Hematopoietic multipotent progenitor cell (in vitro differentiated cells): ENCODE measurements around the gene CHST8. TPM values are rescaled to one million over a fixed set of nuclear protein-coding genes. Genes with fewer than 3 reads are reported as not detected.

Experiments
- DNase-seq, 3 donors: peaks; one replicate each; pipeline ENCODE4 v3.0.0-alpha.2; 2011 to 2015; ENCODE audit warnings: low read depth in 2 of 3, low spot score in 2 of 3
- total RNA-seq: library from RNA; depleted of rRNA; stranded (reverse); fragments of >200 nt; gene quantifications from one replicate; pipeline ENCODE4 v1.2.3, GENCODE V29; 2012

Gene CHST8
- total RNA-seq, 1 donor = not detected

DNA sequence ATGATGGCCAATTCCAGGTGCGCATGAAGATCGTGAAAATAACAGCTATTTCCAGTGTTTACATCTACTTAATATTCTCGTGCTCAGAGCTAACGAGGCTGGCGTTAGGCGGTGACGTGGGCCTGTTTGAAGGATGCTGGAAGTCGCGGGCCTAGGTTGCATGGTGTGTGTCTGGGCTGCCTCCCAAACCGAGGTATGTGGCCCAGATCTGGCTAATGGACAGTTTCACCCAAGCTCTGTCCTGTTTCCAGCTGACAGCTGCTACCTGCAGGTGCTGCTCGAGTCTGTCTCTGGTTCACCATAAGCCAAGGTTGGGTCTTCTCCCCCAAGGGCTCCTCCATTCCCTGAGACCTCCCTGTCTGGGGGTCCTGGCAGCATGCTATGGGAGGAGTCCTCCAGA is 134.4 kb downstream of the CHST8 start:
- DNase-seq = no peak

- DNase-seq = peak in 1 of 3 donors; percentile 11
These were observed 136.8 kb downstream of the CHST8 start for GRCh38 chr19:33758541-33759013.

- no peak for DNase-seq
These were observed 137.6 kb downstream of the CHST8 start for GRCh38 chr19:33759356-33759755.

DNA sequence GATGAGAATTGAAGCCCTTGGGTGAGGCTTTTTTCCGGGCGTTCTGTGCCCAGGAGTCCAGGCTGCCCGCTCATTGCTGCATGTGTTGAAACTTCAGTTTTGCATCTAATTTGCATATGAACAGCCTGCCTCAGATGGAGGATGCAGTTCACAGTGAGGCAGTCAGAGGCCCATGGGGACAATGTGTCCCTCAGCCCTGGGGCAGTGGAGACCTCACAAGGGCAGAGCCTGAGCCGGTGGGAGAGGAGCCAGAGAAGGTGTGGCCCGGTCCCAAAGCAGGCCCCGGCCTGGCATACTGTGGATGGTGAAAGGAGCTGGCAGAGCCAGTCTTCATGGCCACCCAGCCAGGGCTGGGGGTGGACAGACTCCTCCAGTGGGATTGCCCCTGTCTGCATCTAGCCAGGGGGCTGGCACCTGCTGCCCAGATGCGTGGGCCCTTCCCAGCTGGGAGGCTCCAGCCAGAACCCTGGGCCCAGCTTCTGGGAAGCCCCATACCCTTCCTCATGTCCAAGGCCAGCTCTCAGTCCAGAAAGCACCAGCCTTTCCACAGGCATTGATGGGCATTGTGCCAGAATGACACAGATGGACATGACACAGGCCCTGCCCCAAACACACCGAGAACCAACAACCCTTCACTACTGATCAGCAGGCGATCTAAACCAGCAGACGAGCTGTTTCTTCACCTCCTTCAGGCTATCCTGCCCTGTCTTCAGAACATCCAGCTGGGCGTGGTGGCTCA is 142.0 kb downstream of the CHST8 start:
- no peak for DNase-seq

DNA sequence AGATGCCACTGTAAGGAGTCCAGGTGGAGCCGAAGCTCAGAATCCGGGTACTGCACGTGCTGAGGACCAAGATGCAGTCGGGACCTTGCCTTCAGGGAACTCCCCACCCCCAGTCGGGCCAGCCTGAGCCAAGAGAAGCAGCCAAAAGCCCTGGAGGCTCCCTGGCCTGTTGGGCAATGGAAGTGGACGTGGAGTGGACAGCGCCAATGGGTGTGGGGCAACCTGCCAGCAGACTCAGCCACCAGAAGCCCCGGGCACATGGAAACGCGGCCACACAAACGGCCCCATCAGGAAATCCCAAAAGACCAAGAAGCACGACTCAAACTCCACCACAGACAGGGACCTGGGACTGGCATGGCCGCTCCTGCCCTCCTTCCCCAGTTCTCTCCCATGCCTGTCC is 144.9 kb downstream of the CHST8 start:
- DNase-seq = no peak

GRCh38 chr19:33767898-33768413 is 146.2 kb downstream of the CHST8 start:
- peak in 2 of 3 donors; percentile 62 to 78 for DNase-seq

DNA sequence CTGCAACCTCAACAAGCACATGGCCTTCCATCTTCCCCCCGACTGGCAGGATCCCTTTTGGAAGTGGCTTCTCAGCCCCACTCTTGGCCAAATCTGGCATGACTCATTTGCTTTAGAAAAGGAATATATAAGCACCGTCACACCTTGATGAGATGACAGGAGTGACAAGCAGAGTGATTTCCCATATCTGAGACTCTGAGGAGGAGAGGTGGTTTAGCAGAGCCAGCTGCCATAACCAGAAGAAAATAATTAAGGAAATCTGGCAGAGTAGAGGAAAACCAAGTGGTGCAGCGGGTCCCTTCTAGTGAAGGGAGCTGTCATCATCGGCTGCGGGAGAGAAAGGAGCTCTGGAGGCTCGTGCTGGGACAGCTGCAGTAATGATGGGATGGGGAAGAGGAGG is 147.5 kb downstream of the CHST8 start:
- DNase-seq = no peak

DNA sequence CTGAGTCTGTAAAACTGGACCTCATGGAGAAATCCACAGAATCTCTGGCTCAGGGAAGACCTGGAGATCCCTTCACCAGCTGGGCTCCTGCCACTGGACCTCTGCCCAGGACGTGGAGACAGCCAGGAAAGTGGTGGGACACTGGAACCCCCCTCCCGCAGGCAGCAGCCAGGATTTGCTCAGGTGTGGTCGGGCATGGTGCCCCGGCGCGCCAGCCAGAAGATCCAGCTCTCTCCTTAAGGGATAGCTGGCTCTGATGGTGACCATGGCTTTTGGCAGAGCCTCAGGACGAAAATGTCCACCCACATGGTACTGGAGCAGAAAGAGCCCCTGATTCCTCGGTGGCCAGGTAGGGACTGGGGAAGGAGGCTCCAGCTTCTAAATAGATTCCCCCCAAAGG is 148.4 kb downstream of the CHST8 start:
- no peak for DNase-seq

DNA sequence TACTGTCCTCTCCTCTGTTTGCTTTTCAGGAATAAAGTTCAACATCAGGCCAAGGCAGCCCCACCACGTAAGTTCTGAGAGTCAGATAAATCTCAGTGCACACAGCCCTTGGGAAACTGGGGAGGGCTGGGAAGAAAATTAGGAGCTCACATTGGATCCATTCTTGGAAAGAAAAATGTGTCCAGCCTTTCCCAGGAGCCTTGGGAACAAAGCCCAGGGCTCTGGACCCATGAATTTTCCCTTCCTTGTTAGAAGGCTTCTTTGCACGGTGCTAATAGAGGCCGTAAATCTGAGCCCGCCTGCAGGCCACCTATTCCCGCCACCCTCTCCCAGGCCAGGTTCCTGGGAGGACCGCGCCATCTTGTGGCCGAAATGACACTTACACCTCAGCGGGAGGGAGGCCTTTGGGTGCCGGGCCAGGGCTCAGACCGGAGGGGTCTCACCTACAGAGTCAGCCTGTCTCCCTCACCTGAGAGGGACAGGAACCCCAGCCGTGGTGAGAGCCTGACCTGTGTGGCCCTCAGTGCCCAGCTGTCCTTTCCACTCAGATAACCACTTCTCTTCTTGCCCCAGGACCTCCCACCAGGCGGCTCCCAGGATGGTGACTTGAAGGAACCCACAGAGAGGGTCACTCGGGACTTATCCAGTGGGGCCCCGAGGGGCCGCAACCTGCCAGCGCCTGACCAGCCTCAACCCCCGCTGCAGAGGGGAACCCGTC is 149.8 kb downstream of the CHST8 start:
- DNase-seq = peak; percentile 38 to 83 (median 55)

DNA sequence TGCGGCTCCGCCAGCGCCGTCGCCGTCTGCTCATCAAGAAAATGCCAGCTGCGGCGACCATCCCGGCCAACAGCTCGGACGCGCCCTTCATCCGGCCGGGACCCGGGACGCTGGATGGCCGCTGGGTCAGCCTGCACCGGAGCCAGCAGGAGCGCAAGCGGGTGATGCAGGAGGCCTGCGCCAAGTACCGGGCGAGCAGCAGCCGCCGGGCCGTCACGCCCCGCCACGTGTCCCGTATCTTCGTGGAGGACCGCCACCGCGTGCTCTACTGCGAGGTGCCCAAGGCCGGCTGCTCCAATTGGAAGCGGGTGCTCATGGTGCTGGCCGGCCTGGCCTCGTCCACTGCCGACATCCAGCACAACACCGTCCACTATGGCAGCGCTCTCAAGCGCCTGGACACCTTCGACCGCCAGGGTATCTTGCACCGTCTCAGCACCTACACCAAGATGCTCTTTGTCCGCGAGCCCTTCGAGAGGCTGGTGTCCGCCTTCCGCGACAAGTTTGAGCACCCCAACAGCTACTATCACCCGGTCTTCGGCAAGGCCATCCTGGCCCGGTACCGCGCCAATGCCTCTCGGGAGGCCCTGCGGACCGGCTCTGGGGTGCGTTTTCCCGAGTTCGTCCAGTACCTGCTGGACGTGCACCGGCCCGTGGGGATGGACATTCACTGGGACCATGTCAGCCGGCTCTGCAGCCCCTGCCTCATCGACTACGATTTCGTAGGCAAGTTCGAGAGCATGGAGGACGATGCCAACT is 150.5 kb downstream of the CHST8 start:
- no peak for DNase-seq

- no peak for DNase-seq
These were observed 151.1 kb downstream of the CHST8 start for GRCh38 chr19:33772858-33773180.

- no peak for DNase-seq
These were observed 152.2 kb downstream of the CHST8 start for GRCh38 chr19:33773704-33774624.

- no peak for DNase-seq
These were observed 153.0 kb downstream of the CHST8 start for GRCh38 chr19:33774751-33775150.

DNA sequence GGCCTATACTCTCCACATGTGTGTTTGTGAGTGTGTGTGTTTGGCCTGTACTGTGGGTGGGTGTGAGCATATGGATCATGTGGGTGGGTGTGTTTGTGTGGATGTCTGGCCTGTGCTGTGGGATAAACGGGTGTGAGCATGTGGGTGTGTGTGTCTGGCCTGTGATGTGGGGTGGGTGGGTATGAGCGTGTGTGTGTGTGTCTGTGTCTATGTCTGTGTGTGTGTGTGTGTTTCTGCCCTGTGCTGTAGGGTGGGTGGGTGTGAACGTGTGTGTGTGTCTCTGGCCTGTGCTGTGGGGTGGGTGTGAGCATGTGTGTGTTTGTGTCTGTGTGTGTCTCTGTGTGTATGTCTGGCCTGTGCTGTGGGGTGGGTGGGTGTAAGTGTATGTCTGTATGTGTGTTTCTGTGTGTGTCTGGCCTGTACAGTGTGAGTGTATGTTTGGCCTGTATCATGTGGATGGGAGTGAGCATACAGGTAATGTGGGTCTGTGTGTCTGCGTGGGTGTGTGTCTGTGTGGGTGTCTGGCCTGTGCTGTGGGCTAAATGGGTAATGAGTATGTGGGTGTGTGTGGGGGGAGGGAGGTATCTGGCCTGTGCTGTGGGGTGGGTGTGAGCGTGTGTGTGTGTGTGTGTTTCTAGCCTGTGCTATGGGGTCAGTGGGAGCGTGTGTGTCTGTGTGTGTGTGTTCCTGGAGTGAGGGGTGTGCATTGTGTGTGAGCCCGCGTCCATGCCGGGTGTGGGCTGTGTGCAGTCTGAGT is 154.2 kb downstream of the CHST8 start:
- no peak for DNase-seq

DNA sequence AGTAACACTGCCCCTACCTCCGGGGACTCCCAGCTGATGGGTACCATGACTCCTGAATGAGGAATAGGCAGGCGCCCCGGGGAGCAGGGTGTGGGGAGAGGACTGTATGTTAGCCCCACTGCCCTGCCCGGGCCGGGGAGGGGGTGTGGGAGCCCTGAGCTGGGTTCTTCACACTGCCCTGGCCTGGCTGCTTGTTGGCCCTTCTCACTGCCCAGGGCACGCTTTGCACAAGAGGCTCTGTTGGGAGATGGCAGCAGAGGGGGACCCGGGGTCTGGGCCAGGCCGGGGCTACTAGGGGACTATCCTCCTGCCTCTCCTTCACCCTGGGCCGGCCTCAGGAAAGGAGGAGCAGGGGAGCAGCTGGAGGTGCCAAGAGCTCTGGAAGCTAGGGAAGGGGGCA is 155.6 kb downstream of the CHST8 start:
- DNase-seq = no peak

DNA sequence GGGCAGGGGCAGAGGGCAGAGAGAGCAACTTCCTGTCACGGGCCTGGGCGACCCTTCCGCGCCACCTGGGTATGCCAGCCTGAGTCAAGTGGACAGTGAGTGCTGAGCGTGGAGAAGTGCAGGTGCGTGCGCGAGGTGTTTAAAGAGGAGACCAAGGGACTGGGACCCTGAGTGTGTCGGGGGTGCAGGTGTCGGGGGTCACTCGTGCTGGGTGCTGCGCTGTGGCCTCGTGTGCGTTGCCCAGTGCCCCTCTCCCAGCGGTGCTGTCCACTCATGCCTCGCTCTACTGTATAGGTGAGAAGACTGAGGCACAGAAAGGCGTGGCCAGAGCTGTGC is 156.0 kb downstream of the CHST8 start:
- DNase-seq = no peak

- DNase-seq = peak; percentile 76 to 87 (median 81)
These were observed 156.5 kb downstream of the CHST8 start for GRCh38 chr19:33778089-33778791.

DNA sequence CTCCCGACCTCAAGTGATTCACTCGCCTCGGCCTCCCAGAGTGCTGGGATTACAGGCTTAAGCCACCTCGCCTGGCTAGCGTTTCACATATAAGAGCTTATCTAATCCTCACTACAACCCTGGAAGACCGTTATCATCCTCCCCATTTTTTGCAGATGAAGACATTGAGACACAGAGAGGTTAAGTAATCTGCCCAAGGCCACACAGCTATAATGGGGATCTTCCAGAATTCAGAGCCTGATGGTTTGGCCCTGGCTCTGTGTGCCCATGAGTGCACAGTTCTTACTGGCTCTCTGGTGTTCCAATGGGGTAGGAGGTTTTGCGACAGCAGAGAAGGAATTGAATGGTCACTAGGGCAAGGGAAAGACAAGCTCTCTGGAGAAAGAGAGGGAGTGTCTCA is 158.1 kb downstream of the CHST8 start:
- no peak for DNase-seq

GRCh38 chr19:33780251-33780650 is 158.5 kb downstream of the CHST8 start:
- DNase-seq = peak in 1 of 3 donors; percentile 26
